ENCODE data around the gene LEKR1. TPM values are rescaled to one million over a fixed set of nuclear protein-coding genes. Genes with fewer than 3 reads are reported as not detected.

Gene LEKR1
- total RNA-seq, 2 donors from 2014 or later = 0.91 to 0.93 TPM

GRCh38 chr3:156981005-156981404 lies 154.9 kb downstream of the LEKR1 start:
- ATAC-seq (replicated peaks) = no peak
- Mint-ChIP-seq H3K4me3 (no peak overlapping the region), H3K4me1 (peaks cover 6% of the 10 kb centered on the region), H3K27ac (no peak overlapping the region), H3K36me3 (ENCODE audit: low read depth) (no peaks in the 10 kb centered on the region), H3K27me3 (no peaks in the 10 kb centered on the region), H3K9me3 (no peaks in the 10 kb centered on the region)

- ATAC-seq (replicated peaks) = no peak
- Mint-ChIP-seq H3K36me3 (ENCODE audit: low read depth) (no peaks in the 10 kb centered on the region), H3K9me3 (no peaks in the 10 kb centered on the region), H3K27ac (no peak overlapping the region), H3K27me3 (no peaks in the 10 kb centered on the region), H3K4me3 (no peak overlapping the region), H3K4me1 (peaks cover 5% of the 10 kb centered on the region)
Measured at GRCh38 chr3:156983559-156983958, 157.4 kb downstream of the LEKR1 start.

- Mint-ChIP-seq H3K9me3 (no peaks in the 10 kb centered on the region), H3K4me1 (no peaks in the 10 kb centered on the region), H3K36me3 (ENCODE audit: low read depth) (no peaks in the 10 kb centered on the region), H3K27ac (no peak overlapping the region), H3K4me3 (no peak overlapping the region), H3K27me3 (no peaks in the 10 kb centered on the region)
- no peak for ATAC-seq (replicated peaks)
Measured at GRCh38 chr3:156985711-156986110, 159.6 kb downstream of the LEKR1 start.

- H3K36me3 Mint-ChIP-seq (ENCODE audit: low read depth) = no peaks in the 10 kb centered on the region
Measured at GRCh38 chr3:156987946-156988345, 161.8 kb downstream of the LEKR1 start.

GRCh38 chr3:156997351-156997750 lies 171.2 kb downstream of the LEKR1 start:
- Mint-ChIP-seq H3K4me1 (no peaks in the 10 kb centered on the region), H3K27me3 (peaks cover 7% of the 10 kb centered on the region), H3K36me3 (ENCODE audit: low read depth) (no peaks in the 10 kb centered on the region), H3K9me3 (no peaks in the 10 kb centered on the region), H3K27ac (no peak overlapping the region), H3K4me3 (no peak overlapping the region)
- no peak for ATAC-seq (replicated peaks)

More at GRCh38 chr3:156987946-156988345, 161.8 kb downstream of the LEKR1 start:
- no peak overlapping the region for H3K4me3 Mint-ChIP-seq
- ATAC-seq (replicated peaks) = no peak
- no peaks in the 10 kb centered on the region for H3K27me3 Mint-ChIP-seq
- no peak overlapping the region for H3K27ac Mint-ChIP-seq
- H3K4me1 Mint-ChIP-seq = no peaks in the 10 kb centered on the region
- H3K9me3 Mint-ChIP-seq = no peaks in the 10 kb centered on the region

GRCh38 chr3:157001221-157001957 lies 175.2 kb downstream of the LEKR1 start:
- Mint-ChIP-seq H3K36me3 (ENCODE audit: low read depth) (no peaks in the 10 kb centered on the region), H3K4me3 (no peak overlapping the region), H3K27ac (no peak overlapping the region), H3K9me3 (no peaks in the 10 kb centered on the region), H3K27me3 (peaks cover 7% of the 10 kb centered on the region), H3K4me1 (no peaks in the 10 kb centered on the region)
- ATAC-seq (replicated peaks) = no peak

GRCh38 chr3:157021679-157022078 lies 195.5 kb downstream of the LEKR1 start:
- H3K27me3 Mint-ChIP-seq = no peaks in the 10 kb centered on the region
- no peaks in the 10 kb centered on the region for H3K9me3 Mint-ChIP-seq
- H3K27ac Mint-ChIP-seq = no peak overlapping the region
- H3K4me3 Mint-ChIP-seq = no peak overlapping the region
- no peaks in the 10 kb centered on the region for H3K36me3 Mint-ChIP-seq (ENCODE audit: low read depth)
- no peak for ATAC-seq (replicated peaks)
- H3K4me1 Mint-ChIP-seq = peaks cover 6% of the 10 kb centered on the region

GRCh38 chr3:157023226-157023625 lies 197.1 kb downstream of the LEKR1 start:
- Mint-ChIP-seq H3K36me3 (ENCODE audit: low read depth) (no peaks in the 10 kb centered on the region), H3K4me1 (peaks cover 6% of the 10 kb centered on the region), H3K9me3 (no peaks in the 10 kb centered on the region), H3K27ac (no peak overlapping the region), H3K4me3 (no peak overlapping the region), H3K27me3 (peaks cover 3% of the 10 kb centered on the region)
- peak; percentile 44 for ATAC-seq (replicated peaks)

- Mint-ChIP-seq H3K27me3 (peaks cover 17% of the 10 kb centered on the region), H3K9me3 (peaks cover 5% of the 10 kb centered on the region), H3K27ac (no peak overlapping the region), H3K36me3 (ENCODE audit: low read depth) (no peaks in the 10 kb centered on the region), H3K4me1 (peaks cover 6% of the 10 kb centered on the region), H3K4me3 (no peak overlapping the region)
- no peak for ATAC-seq (replicated peaks)
Measured at GRCh38 chr3:157026091-157026490, 199.9 kb downstream of the LEKR1 start.

GRCh38 chr3:157027861-157028745 lies 201.9 kb downstream of the LEKR1 start:
- Mint-ChIP-seq H3K9me3 (peaks cover 5% of the 10 kb centered on the region), H3K36me3 (ENCODE audit: low read depth) (no peaks in the 10 kb centered on the region), H3K4me3 (no peak overlapping the region), H3K27me3 (peaks cover 19% of the 10 kb centered on the region), H3K27ac (no peak overlapping the region), H3K4me1 (peaks cover 2% of the 10 kb centered on the region)
- ATAC-seq (replicated peaks) = no peak

- H3K36me3 Mint-ChIP-seq (ENCODE audit: low read depth) = no peaks in the 10 kb centered on the region
- H3K27me3 Mint-ChIP-seq = peaks cover 23% of the 10 kb centered on the region
- no peak for ATAC-seq (replicated peaks)
- no peak overlapping the region for H3K27ac Mint-ChIP-seq
- H3K9me3 Mint-ChIP-seq = peaks cover 5% of the 10 kb centered on the region
- peaks cover 4% of the 10 kb centered on the region for H3K4me1 Mint-ChIP-seq
- no peak overlapping the region for H3K4me3 Mint-ChIP-seq
Measured at GRCh38 chr3:157029365-157029790, 203.2 kb downstream of the LEKR1 start.

GRCh38 chr3:157030712-157031111 lies 204.6 kb downstream of the LEKR1 start:
- no peaks in the 10 kb centered on the region for H3K36me3 Mint-ChIP-seq (ENCODE audit: low read depth)

GRCh38 chr3:157033001-157033400 lies 206.8 kb downstream of the LEKR1 start:
- H3K4me3 Mint-ChIP-seq = no peak overlapping the region
- ATAC-seq (replicated peaks) = peak; percentile 51

More at GRCh38 chr3:157030712-157031111, 204.6 kb downstream of the LEKR1 start:
- H3K4me1 Mint-ChIP-seq = peaks cover 4% of the 10 kb centered on the region
- no peak overlapping the region for H3K4me3 Mint-ChIP-seq
- ATAC-seq (replicated peaks) = no peak
- no peak overlapping the region for H3K27ac Mint-ChIP-seq
- H3K9me3 Mint-ChIP-seq = peaks cover 5% of the 10 kb centered on the region
- H3K27me3 Mint-ChIP-seq = peaks cover 23% of the 10 kb centered on the region

GRCh38 chr3:157040456-157040855 lies 214.3 kb downstream of the LEKR1 start:
- no peaks in the 10 kb centered on the region for H3K9me3 Mint-ChIP-seq
- no peaks in the 10 kb centered on the region for H3K4me1 Mint-ChIP-seq
- H3K4me3 Mint-ChIP-seq = no peak overlapping the region
- H3K27ac Mint-ChIP-seq = no peak overlapping the region
- H3K36me3 Mint-ChIP-seq (ENCODE audit: low read depth) = no peaks in the 10 kb centered on the region
- ATAC-seq (replicated peaks) = no peak
- peaks cover 15% of the 10 kb centered on the region for H3K27me3 Mint-ChIP-seq

More at GRCh38 chr3:157033001-157033400, 206.8 kb downstream of the LEKR1 start:
- Mint-ChIP-seq H3K27ac (no peak overlapping the region), H3K27me3 (peaks cover 30% of the 10 kb centered on the region), H3K4me1 (peaks cover 4% of the 10 kb centered on the region), H3K9me3 (peaks cover 5% of the 10 kb centered on the region), H3K36me3 (ENCODE audit: low read depth) (no peaks in the 10 kb centered on the region)

- no peaks in the 10 kb centered on the region for H3K9me3 Mint-ChIP-seq
- H3K27ac Mint-ChIP-seq = no peak overlapping the region
- no peak overlapping the region for H3K4me3 Mint-ChIP-seq
- peaks cover 12% of the 10 kb centered on the region for H3K27me3 Mint-ChIP-seq
- no peak for ATAC-seq (replicated peaks)
- H3K4me1 Mint-ChIP-seq = no peaks in the 10 kb centered on the region
- no peaks in the 10 kb centered on the region for H3K36me3 Mint-ChIP-seq (ENCODE audit: low read depth)
Measured at GRCh38 chr3:157042226-157042625, 216.1 kb downstream of the LEKR1 start.
